ENCODE data around the gene HLA-F.

HLA-F gene

DNA sequence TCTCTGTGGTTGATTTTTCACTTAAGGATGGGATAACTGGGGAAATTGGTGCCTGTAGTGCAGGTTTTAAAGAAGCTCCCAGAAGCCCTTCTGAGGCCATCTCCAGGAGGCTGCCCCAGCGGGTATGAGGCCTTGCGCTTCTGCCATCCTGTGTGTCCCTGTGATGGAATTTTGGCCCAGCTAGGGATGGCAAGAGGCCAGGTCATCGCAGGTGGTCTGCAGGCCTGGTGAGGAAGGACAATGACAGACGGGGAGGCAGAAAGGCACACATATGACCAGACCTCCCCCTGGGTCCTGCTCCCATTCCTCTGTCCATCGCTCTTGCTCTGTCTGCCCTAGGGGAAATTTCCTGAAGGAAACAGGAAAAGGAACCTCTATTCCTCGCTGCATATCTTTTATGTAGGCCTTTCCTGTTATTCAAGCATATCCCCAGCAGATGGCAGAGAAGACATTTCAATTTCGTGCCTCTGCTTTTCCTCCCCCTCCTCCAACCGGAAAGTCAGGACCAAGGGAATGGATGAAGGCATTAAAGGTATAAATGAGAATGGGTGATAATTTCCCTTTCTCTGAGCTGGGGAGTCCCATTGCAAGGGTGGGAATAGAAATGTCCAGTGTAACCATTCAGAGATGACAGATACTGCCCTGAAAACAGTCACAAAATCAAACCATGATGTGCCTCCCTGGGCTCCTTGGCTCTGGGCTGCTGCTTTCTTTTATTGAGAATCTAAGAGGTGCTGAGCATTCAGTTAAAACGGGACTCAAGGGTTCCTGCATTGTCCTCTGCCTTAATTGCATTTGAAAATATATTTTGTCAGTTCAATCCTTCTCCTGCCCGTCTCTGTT lies 17.6 kb upstream of the HLA-F start:
- TF ChIP-seq, protein P1, sequence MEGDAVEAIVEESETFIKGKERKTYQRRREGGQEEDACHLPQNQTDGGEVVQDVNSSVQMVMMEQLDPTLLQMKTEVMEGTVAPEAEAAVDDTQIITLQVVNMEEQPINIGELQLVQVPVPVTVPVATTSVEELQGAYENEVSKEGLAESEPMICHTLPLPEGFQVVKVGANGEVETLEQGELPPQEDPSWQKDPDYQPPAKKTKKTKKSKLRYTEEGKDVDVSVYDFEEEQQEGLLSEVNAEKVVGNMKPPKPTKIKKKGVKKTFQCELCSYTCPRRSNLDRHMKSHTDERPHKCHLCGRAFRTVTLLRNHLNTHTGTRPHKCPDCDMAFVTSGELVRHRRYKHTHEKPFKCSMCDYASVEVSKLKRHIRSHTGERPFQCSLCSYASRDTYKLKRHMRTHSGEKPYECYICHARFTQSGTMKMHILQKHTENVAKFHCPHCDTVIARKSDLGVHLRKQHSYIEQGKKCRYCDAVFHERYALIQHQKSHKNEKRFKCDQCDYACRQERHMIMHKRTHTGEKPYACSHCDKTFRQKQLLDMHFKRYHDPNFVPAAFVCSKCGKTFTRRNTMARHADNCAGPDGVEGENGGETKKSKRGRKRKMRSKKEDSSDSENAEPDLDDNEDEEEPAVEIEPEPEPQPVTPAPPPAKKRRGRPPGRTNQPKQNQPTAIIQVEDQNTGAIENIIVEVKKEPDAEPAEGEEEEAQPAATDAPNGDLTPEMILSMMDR (IDR thresholded peaks at IDR 0.05; ENCODE audit: low read depth, low read length, missing control alignments) = peak; percentile 20
- no peak overlapping the region for H3K4me3 ChIP-seq (replicated peaks; ENCODE audit: low read depth, low read length)
- DNase-seq (ENCODE audit: extremely low read depth, low read depth) = no peak

GRCh38 chr6:29708432-29709179 lies 14.6 kb upstream of the HLA-F start:
- DNase-seq (ENCODE audit: extremely low read depth, low read depth) = no peak
- H3K4me3 ChIP-seq (replicated peaks; ENCODE audit: low read depth, low read length) = no peak overlapping the region
- TF ChIP-seq, protein P1 (IDR thresholded peaks at IDR 0.05; ENCODE audit: low read depth, low read length, missing control alignments) = no peak

DNA sequence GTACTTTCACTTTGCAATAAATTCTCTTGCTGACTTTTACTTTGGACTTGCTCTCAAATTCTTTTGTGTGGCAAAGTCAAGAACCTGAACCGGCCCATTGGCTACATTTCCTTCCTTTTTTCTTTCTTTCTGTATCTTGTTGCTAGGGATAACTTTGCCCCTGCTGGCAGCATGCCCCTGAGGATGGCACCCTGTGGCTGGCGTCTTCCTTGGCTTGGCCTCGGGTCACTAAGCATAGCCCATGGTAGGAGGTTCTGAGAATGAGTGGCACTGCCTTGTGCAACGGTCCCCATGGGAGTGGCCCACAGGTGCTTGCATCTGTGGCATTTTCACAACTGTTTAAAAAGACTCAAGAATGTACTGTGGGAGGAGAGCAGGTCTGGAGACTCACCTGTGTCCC lies 14.0 kb upstream of the HLA-F start:
- DNase-seq (ENCODE audit: extremely low read depth, low read depth) = no peak
- TF ChIP-seq, protein P1 (IDR thresholded peaks at IDR 0.05; ENCODE audit: low read depth, low read length, missing control alignments) = no peak
- no peak overlapping the region for H3K4me3 ChIP-seq (replicated peaks; ENCODE audit: low read depth, low read length)

- DNase-seq (ENCODE audit: extremely low read depth, low read depth) = no peak
- TF ChIP-seq, protein P1 (IDR thresholded peaks at IDR 0.05; ENCODE audit: low read depth, low read length, missing control alignments) = no peak
- H3K4me3 ChIP-seq (replicated peaks; ENCODE audit: low read depth, low read length) = no peak overlapping the region
Measured at GRCh38 chr6:29710281-29710941, 12.8 kb upstream of the HLA-F start.

DNA sequence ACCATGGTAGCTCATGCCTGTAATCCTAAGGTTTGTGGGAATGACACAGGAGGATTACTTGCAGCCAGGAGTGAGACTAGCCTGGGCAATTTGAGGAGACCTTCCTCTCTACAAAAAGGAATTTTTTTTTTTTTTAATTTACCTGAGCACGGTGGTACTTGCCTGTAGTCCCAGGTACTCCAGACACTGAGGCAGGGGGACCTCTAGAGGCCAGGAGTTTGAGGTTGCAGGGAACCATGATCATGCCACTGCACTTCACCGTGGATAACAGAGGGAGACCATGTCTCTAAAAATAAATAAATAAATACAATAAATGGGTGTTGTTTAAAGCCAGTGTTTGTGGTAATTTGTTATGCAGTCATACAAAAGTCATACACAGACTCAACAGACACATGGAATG lies 2.4 kb upstream of the HLA-F start:
- TF ChIP-seq, protein P1 (IDR thresholded peaks at IDR 0.05; ENCODE audit: low read depth, low read length, missing control alignments) = no peak
- no peak for DNase-seq (ENCODE audit: extremely low read depth, low read depth)
- no peak overlapping the region for H3K4me3 ChIP-seq (replicated peaks; ENCODE audit: low read depth, low read length)

DNA sequence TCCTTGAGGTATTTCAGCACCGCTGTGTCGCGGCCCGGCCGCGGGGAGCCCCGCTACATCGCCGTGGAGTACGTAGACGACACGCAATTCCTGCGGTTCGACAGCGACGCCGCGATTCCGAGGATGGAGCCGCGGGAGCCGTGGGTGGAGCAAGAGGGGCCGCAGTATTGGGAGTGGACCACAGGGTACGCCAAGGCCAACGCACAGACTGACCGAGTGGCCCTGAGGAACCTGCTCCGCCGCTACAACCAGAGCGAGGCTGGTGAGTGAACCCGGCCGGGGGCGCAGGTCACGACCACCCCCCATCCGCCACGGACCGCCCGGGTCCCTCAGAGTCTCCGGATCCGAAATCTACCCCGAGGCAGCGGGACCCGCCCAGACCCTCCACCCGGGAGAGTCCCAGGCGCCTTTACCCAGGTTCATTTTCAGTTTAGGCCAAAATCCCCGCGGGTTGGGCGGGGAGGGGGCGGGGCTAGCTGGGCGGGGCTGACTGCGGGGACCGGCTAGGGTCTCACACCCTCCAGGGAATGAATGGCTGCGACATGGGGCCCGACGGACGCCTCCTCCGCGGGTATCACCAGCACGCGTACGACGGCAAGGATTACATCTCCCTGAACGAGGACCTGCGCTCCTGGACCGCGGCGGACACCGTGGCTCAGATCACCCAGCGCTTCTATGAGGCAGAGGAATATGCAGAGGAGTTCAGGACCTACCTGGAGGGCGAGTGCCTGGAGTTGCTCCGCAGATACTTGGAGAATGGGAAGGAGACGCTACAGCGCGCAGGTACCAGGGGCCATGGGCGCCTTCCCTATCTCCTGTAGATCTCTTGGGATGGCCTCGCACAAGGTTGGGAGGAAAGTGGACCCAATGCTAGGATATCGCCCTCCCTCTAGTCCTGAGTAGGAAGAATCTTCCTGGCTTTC lies 693 bp downstream of the HLA-F start:
- DNase-seq (ENCODE audit: extremely low read depth, low read depth) = no peak
- H3K4me3 ChIP-seq (replicated peaks; ENCODE audit: low read depth, low read length) = peak overlapping the region; percentile 38
- TF ChIP-seq, protein P1 (IDR thresholded peaks at IDR 0.05; ENCODE audit: low read depth, low read length, missing control alignments) = no peak

Data from HFF-Myc (cell line).